Suprapubic skin (tissue), 4 donors: ENCODE data around the gene SLC38A6. TPM values are rescaled to one million over a fixed set of nuclear protein-coding genes. Genes with fewer than 3 reads are reported as not detected.

Source experiments
- DNase-seq, 2 donors: peaks; one replicate each; pipeline ENCODE4 v3.0.0-alpha.2; 2019; ENCODE audit warnings: low spot score in 2 of 2
- H3K27ac ChIP-seq: fragments of 200-600 bp; sonication (generic); one replicate; pipeline ENCODE4 v1.5.1; 2019
- H3K27me3 ChIP-seq: fragments of 200-600 bp; sonication (generic); one replicate; pipeline ENCODE4 v1.5.1; 2019
- H3K36me3 ChIP-seq: fragments of 200-600 bp; sonication (generic); one replicate; pipeline ENCODE4 v1.5.1; 2019
- H3K4me1 ChIP-seq: fragments of 200-600 bp; sonication (generic); one replicate; pipeline ENCODE4 v1.5.1; 2019
- H3K4me3 ChIP-seq: fragments of 200-600 bp; sonication (generic); one replicate; pipeline ENCODE4 v1.5.1; 2019; ENCODE audit warnings: mild to moderate bottlenecking
- H3K9me3 ChIP-seq: fragments of 200-600 bp; sonication (generic); one replicate; pipeline ENCODE4 v1.5.1; 2019
- CTCF ChIP-seq, 2 donors: fragments of 200-600 bp in 1 of 2; fragments of 450-650 bp in 1 of 2; sonication (generic) in 1 of 2; IDR thresholded peaks; one replicate each; pipeline ENCODE4 v1.5.1; 2016 to 2019; ENCODE audit warnings: antibody characterized with exemption in 2 of 2, mild to moderate bottlenecking in 1 of 2, moderate library complexity in 1 of 2
- EP300 ChIP-seq: sonication (generic); formaldehyde crosslinking; IDR thresholded peaks from one replicate; pipeline ENCODE4 v1.6.1; 2017; ENCODE audit warnings: antibody characterized with exemption
- POLR2A ChIP-seq, 2 donors: fragments of 450-650 bp; IDR thresholded peaks; one replicate each; pipeline ENCODE4 v1.6.1; 2017; ENCODE audit warnings: antibody characterized with exemption in 2 of 2, mild to moderate bottlenecking in 2 of 2, moderate library complexity in 2 of 2
- POLR2AphosphoS5 ChIP-seq, 3 donors: sonication (generic); formaldehyde crosslinking; IDR thresholded peaks; one replicate each; pipeline ENCODE4 v1.6.1; 2017; ENCODE audit warnings: antibody characterized with exemption in 3 of 3
- WGBS: methylation state at CpG from one replicate; pipeline ENCODE4 v1.1.5; 2018; 5-methylcytosine and 5-hydroxymethylcytosine counted together
- total RNA-seq, 4 donors: library from RNA; depleted of rRNA; stranded (reverse); fragments of >200 nt; gene quantifications; one replicate each; pipeline ENCODE4 v1.1.0, GENCODE V29; 2016

SLC38A6 gene
- total RNA-seq, 4 donors from 2014 or later = 7.8 to 14.3 (median 11.2) TPM

- Histone ChIP-seq H3K4me3 (no peak overlapping the region), H3K36me3 (peaks cover 6% of the 10 kb centered on the region), H3K4me1 (no peaks in the 10 kb centered on the region), H3K9me3 (no peaks in the 10 kb centered on the region), H3K27me3 (no peaks in the 10 kb centered on the region), H3K27ac (no peak overlapping the region)
- WGBS = 96% methylated on average over 3 of the region's 9 CpGs
- DNase-seq = no peak
- TF ChIP-seq POLR2A (IDR thresholded peaks at IDR 0.05) (no peak), CTCF (IDR thresholded peaks at IDR 0.05) (no peak), EP300 (no peak), POLR2AphosphoS5 (IDR thresholded peaks at IDR 0.05) (no peak)
Observed at GRCh38 chr14:60998617-60999016, 17.6 kb downstream of the SLC38A6 start.

GRCh38 chr14:60999536-60999935 is 18.5 kb downstream of the SLC38A6 start:
- Histone ChIP-seq H3K4me1 (no peaks in the 10 kb centered on the region), H3K27ac (no peak overlapping the region), H3K4me3 (no peak overlapping the region), H3K9me3 (no peaks in the 10 kb centered on the region), H3K36me3 (peaks cover 6% of the 10 kb centered on the region), H3K27me3 (no peaks in the 10 kb centered on the region)
- DNase-seq = no peak
- no peak for TF ChIP-seq POLR2AphosphoS5 (IDR thresholded peaks at IDR 0.05)
- TF ChIP-seq CTCF (IDR thresholded peaks at IDR 0.05) = no peak
- TF ChIP-seq POLR2A (IDR thresholded peaks at IDR 0.05) = no peak
- no peak for TF ChIP-seq EP300
- 91% methylated on average over 2 of the region's 2 CpGs for WGBS

GRCh38 chr14:61003571-61003970 is 22.5 kb downstream of the SLC38A6 start:
- H3K9me3 ChIP-seq = no peaks in the 10 kb centered on the region
- TF ChIP-seq EP300 (no peak), POLR2AphosphoS5 (IDR thresholded peaks at IDR 0.05) (no peak), POLR2A (IDR thresholded peaks at IDR 0.05) (no peak), CTCF (IDR thresholded peaks at IDR 0.05) (no peak)
- no peaks in the 10 kb centered on the region for H3K27me3 ChIP-seq
- peaks cover 2% of the 10 kb centered on the region for H3K36me3 ChIP-seq
- H3K4me3 ChIP-seq = no peak overlapping the region
- 98% methylated on average over 1 of the region's 1 CpG for WGBS
- H3K27ac ChIP-seq = no peak overlapping the region
- no peak for DNase-seq
- no peaks in the 10 kb centered on the region for H3K4me1 ChIP-seq

- no peak overlapping the region for H3K27ac ChIP-seq
- no peak for DNase-seq
- no peaks in the 10 kb centered on the region for H3K9me3 ChIP-seq
- no peaks in the 10 kb centered on the region for H3K27me3 ChIP-seq
- whole genome bisulfite sequencing = 78% methylated on average over 1 of the region's 1 CpG
- peaks cover 3% of the 10 kb centered on the region for H3K36me3 ChIP-seq
- no peak overlapping the region for H3K4me3 ChIP-seq
- H3K4me1 ChIP-seq = no peaks in the 10 kb centered on the region
- TF ChIP-seq POLR2AphosphoS5 (IDR thresholded peaks at IDR 0.05) (no peak), EP300 (no peak), POLR2A (IDR thresholded peaks at IDR 0.05) (no peak), CTCF (IDR thresholded peaks at IDR 0.05) (no peak)
Observed at GRCh38 chr14:61019537-61019936, 38.5 kb downstream of the SLC38A6 start.

- TF ChIP-seq POLR2AphosphoS5 (IDR thresholded peaks at IDR 0.05) = no peak
- TF ChIP-seq CTCF (IDR thresholded peaks at IDR 0.05) = peak; percentile 60 to 82
- no peak for TF ChIP-seq EP300
- H3K9me3 ChIP-seq = no peaks in the 10 kb centered on the region
- H3K36me3 ChIP-seq = no peaks in the 10 kb centered on the region
- H3K27ac ChIP-seq = no peak overlapping the region
- no peak overlapping the region for H3K4me3 ChIP-seq
- WGBS = 56% methylated on average over 7 of the region's 7 CpGs
- H3K4me1 ChIP-seq = no peaks in the 10 kb centered on the region
- DNase-seq = peak in 1 of 2 donors; percentile 54
- H3K27me3 ChIP-seq = no peaks in the 10 kb centered on the region
Observed at GRCh38 chr14:61025251-61026223, 44.5 kb downstream of the SLC38A6 start.
